ENCODE data around the gene CDKN2AIPNL.

GRCh38 chr5:134430001-134430569 lies 18.4 kb upstream of the CDKN2AIPNL start:
- no peak for TF ChIP-seq POLR2A (IDR thresholded peaks at IDR 0.05; ENCODE audit: borderline replicate concordance, extremely low read depth, insufficient read depth, insufficient read length)
- no peak for TF ChIP-seq YY1 (IDR thresholded peaks at IDR 0.05; ENCODE audit: extremely low read depth, insufficient replicate concordance, low read depth, low read length)
- TF ChIP-seq EZH2 (IDR thresholded peaks at IDR 0.05): no peak
- no peak for TF ChIP-seq CTCF (IDR thresholded peaks at IDR 0.05 in 2 of 3, conservative IDR thresholded peaks at IDR 0.05 in 1 of 3; ENCODE audit: borderline replicate concordance in 1 of 3, insufficient read depth in 1 of 3, low read depth in 2 of 3, low read length in 2 of 3)
- no peak for TF ChIP-seq CEBPB (IDR thresholded peaks at IDR 0.05; ENCODE audit: low read depth)
- no peak for TF ChIP-seq SP1 (IDR thresholded peaks at IDR 0.05; ENCODE audit: low read depth)
- no peak for TF ChIP-seq SIN3A (IDR thresholded peaks at IDR 0.05; ENCODE audit: low read depth)
- no peak for TF ChIP-seq REST (IDR thresholded peaks at IDR 0.05; ENCODE audit: low read depth)
- no peak for TF ChIP-seq EGR1 (IDR thresholded peaks at IDR 0.05; ENCODE audit: low read depth)
